Stromal cell of bone marrow (primary cell): ENCODE data around the gene AACS.
"Not testable (repeated sequence)": the region's sequence is repeated elsewhere in the genome, so short reads cannot be mapped to it uniquely, and the experiment has no call there.

ENCODE experiments used
- DNase-seq: peaks from one replicate; pipeline ENCODE4 v3.0.0-alpha.2; 2012; ENCODE audit warnings: low read depth

Gene AACS

GRCh38 chr12:125065021-125065918 lies at the start of gene AACS:
Gene AACS, plus strand, starts transcription at chr12:125065435. Its CDS starts 150 bp downstream, at chr12:125065585.
- DNase-seq, result peak; percentile 31

- DNase-seq, result no peak
These were observed 49.4 kb upstream of the AACS start for GRCh38 chr12:125015680-125016310.

- no peak for DNase-seq
These were observed 47.4 kb upstream of the AACS start for GRCh38 chr12:125017801-125018200.

- no peak for DNase-seq
These were observed 46.9 kb upstream of the AACS start for GRCh38 chr12:125018356-125018755.

- DNase-seq, result no peak
These were observed 44.1 kb upstream of the AACS start for GRCh38 chr12:125021096-125021495.

- no peak for DNase-seq
These were observed 43.5 kb upstream of the AACS start for GRCh38 chr12:125021771-125022170.

- DNase-seq, result no peak
These were observed 42.2 kb upstream of the AACS start for GRCh38 chr12:125023065-125023464.

- no peak for DNase-seq
These were observed 40.2 kb upstream of the AACS start for GRCh38 chr12:125024949-125025563.

- no peak for DNase-seq
These were observed 39.5 kb upstream of the AACS start for GRCh38 chr12:125025606-125026235.

- no peak for DNase-seq
These were observed 37.1 kb upstream of the AACS start for GRCh38 chr12:125028106-125028505.

- DNase-seq, result no peak
These were observed 35.4 kb upstream of the AACS start for GRCh38 chr12:125029761-125030358.

GRCh38 chr12:125031471-125031870 lies 33.8 kb upstream of the AACS start:
- not testable (repeated sequence) for DNase-seq

GRCh38 chr12:125032466-125033152 lies 32.6 kb upstream of the AACS start:
- DNase-seq, result no peak

- no peak for DNase-seq
These were observed 31.9 kb upstream of the AACS start for GRCh38 chr12:125033288-125033687.

GRCh38 chr12:125038976-125039625 lies 26.1 kb upstream of the AACS start:
- DNase-seq, result no peak

- DNase-seq, result no peak
These were observed 16.2 kb upstream of the AACS start for GRCh38 chr12:125049093-125049458.

GRCh38 chr12:125050446-125050845 lies 14.8 kb upstream of the AACS start:
- DNase-seq, result no peak

- no peak for DNase-seq
These were observed 14.4 kb upstream of the AACS start for GRCh38 chr12:125050868-125051267.

- DNase-seq, result no peak
These were observed 11.4 kb upstream of the AACS start for GRCh38 chr12:125053821-125054220.

- no peak for DNase-seq
These were observed 9.6 kb upstream of the AACS start for GRCh38 chr12:125055591-125055990.

- no peak for DNase-seq
These were observed 8.9 kb upstream of the AACS start for GRCh38 chr12:125056306-125056705.
